Adrenal gland (tissue), 5 donors: ENCODE results near the gene IL4R.

Experiments
- CTCF ChIP-seq, 6 experiments: fragments of 450-650 bp in 4 of 6; fragments of 200-600 bp in 2 of 6; sonication (generic) in 1 of 6; IDR thresholded peaks; 1 replicate in 5 of 6; 2 replicates in 1 of 6; pipeline versions ENCODE4 v1.5.1 to v1.8.0; 2016 to 2021; ENCODE audit warnings: antibody characterized with exemption in 6 of 6, mild to moderate bottlenecking in 2 of 6, moderate library complexity in 1 of 6
- POLR2A ChIP-seq, 2 donors: fragments of 450-650 bp; IDR thresholded peaks; one replicate each; pipeline ENCODE4 v1.6.1; 2017; ENCODE audit warnings: antibody characterized with exemption in 2 of 2, mild to moderate bottlenecking in 2 of 2, moderate library complexity in 1 of 2
- donor health status: DM: no; HTN: no; CAD: no.

GRCh38 chr16:27402569-27402963 lies 88.8 kb downstream of the IL4R start:
- TF ChIP-seq CTCF (IDR thresholded peaks at IDR 0.05), result no peak
- TF ChIP-seq POLR2A (IDR thresholded peaks at IDR 0.05), result no peak
